HG03442 (cell line): Measurements from ENCODE around the gene RASL12.
A peak's percentile ranks its signal among the peaks of the same experiment; 100 is the strongest.
"Not testable (repeated sequence)": the region's sequence is repeated elsewhere in the genome, so short reads cannot be mapped to it uniquely, and the experiment has no call there.

ENCODE experiments used
- ATAC-seq: cut with Tn5 transposase; IDR thresholded peaks from one replicate; pipeline ENCODE4 v1.9.1; 2021; ENCODE audit warnings: mild to moderate bottlenecking, moderate library complexity; ENCODE audit not compliant: unreplicated experiment

The RASL12 gene

DNA sequence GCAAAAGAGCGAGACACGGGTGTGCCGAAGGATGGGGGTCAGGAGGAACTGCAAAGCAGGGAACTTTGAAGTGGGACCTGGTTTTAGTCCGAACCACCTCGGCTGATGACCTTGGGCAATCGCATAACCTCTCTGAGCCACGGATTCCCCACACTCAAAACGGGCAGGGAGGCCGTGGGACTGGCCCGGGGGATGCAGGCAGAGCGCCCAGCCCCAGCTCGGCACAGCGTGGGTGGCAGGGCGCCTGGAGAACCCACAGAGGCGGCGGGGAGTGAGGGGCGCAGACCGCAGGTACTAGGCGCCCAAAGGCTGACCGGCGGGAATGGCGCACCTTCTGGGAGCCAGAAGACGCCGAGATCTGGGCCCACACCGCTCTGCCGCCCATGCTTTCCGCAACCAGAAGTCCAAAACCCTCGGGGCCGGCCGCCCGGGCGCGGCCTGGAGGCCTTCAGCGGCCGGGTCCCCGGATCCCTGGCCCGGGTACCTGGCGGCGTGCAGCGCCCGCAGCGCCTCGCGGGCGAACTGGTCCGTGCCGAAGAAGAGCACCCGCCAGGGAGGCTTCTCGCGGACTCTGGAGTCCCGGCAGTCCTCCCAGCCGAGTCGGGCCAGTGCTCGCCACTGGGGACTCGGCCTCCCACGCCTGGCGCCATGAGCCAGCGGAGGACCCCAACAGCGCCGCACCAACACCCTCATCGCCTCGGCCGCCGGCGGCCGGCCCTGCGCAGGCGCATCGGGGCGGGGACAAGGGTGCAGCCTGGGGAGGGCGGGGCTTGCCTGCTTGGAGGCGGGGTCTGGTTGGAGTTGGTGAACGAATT is 38.7 kb downstream of the RASL12 start, which contains the start of gene MTFMT:
Gene MTFMT, minus strand, starts transcription at position 719 of the 815 bp plus-strand sequence. Its CDS starts 26 bp downstream, at position 693.
- ATAC-seq: peak; percentile 66

DNA sequence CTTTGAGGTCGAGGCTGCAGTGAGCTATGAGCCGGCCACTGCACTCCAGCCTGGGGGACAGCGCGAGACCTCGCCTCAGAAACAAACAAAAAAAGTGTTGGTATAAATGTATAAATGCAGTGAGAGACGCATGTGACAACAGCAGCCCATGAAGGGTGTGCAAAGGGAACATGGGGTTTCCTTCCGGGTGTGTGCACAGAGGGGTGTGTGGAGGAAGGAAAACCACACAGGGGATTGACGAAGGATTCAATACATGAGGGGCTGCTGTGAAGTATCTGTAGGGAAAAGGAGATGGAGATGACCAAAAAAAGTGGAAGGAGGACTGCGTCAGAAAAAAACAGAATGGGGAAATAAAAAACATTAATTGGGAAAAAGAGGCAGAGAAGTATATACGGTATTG is 39.5 kb downstream of the RASL12 start:
- no peak for ATAC-seq

DNA sequence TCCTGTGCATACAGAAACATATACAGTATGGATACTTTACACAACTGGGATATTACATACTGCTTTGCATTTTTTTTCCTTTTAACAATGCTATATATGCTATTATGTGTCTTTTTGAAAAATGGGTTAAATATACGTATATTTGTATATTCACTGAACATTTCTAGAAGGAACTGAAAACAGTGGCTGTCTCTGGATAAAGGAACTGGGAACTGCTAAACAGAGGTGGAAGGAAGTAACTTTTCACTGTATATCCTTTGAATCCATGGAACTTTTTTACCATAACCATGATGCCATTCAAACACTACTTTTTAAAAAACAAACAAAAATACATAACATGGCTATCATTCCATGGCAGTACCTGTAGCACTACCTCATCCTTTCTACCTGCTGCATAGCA is 40.2 kb downstream of the RASL12 start:
- no peak for ATAC-seq

DNA sequence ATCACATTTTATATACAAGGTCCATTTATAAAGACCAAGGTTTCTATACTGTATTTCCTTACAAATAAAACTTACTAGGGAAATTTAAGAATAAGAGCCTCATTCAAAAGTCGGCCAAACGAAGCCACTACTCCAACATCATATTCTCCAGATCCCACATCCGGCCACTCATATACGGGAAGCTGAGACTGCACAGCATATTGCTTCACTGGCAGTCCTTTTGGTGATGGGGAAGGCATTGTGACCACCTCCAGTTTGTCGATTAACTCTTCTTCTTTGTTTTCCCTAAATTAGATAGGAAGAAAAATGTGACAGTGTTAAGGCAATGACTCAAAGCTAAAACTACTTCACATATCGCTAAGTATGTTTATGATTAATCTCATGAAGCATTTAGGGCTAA is 41.0 kb downstream of the RASL12 start:
- ATAC-seq: no peak

DNA sequence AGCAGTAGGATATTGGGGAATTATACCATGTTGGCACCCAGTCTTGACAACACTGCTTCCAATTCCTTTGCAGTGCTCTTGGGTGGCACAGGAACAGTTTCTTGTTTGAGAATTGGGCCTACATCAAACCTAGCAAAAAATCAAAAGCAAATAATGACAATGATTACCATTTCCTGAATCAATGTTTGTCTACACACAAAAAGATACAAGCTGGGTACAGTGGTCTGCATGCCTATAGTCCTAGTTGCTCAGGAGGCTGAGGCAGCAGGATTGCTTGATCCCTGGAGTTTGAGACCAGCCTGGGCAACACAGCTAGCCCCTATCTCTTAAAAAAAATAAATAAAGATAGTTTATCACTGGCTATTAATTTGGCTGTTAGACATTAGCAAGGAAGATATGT is 46.3 kb downstream of the RASL12 start:
- no peak for ATAC-seq

DNA sequence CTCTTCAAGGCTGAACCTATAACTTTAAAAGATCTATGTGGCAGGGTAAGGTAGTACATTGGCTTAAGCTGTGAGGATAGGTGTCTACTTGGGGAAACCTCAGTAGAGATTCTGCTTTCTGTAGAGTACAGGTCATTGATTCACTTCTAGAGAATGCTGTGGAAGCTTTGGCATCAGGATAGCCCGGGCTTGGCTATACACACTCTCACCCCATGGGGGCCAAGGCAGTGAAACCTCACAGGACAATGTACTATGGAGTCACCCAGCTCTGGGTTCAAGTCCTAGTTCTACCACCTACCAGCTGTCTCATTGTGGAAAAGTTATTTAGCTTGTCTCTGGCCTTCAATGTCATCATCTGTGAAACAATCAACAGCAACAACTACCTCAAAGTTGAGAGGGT is 47.4 kb downstream of the RASL12 start:
- ATAC-seq: no peak

DNA sequence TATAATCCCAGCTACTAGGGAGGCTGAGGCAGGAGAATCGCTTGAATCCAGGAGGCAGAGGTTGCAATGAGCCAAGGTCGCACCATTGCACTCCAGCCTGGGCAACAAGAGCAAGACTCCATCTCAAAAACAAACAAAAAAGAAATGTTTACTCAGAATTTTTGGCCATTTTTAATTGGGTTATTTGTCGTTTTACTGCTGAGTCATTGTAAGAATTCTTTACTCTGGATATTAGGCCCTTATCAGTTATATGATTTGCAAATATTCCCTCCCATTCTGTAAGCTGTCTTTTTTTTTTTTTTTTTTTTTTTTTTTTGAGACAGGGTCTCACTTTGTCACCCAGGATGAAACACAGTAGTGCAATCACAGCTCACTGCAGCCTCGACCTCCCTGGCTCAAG is 56.6 kb downstream of the RASL12 start:
- ATAC-seq: not testable (repeated sequence)

DNA sequence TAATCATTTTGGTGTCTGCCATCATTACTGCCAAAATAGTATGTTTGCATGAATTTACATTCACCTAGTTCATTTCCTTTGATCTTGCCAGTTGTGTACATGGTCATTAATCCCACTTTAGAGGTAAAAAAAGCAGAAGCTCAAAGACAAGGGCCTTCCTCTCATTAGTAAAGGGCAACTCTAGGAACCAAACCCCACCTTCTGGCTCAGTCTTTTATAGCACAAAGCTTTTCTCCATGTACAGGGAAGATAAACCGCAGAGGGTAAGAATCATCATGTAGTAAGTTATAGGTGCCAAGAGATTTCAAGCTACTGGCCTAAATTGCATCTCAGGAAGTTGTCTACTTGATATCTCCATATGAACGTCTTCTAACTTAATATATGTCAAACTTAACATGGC is 58.8 kb downstream of the RASL12 start:
- ATAC-seq: no peak

DNA sequence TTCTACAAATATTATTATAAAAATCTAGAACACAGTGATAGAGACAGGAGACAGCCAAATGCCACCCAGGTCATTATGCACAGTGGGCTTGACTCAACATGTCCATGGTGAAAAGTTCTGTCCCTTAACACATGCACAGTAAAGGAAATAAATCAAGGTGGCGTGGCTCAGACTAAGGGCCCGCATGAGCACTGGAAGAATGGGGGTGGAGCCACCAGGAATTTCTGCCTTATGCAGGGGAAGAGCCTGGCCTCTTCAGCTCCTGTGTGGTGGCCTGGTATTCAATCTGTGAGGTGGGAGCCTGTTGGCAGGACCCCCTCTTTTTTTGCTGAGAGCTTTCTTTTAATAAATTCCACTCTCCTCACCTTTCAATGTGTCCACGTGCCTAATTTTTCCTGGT is 60.9 kb downstream of the RASL12 start:
- no peak for ATAC-seq

DNA sequence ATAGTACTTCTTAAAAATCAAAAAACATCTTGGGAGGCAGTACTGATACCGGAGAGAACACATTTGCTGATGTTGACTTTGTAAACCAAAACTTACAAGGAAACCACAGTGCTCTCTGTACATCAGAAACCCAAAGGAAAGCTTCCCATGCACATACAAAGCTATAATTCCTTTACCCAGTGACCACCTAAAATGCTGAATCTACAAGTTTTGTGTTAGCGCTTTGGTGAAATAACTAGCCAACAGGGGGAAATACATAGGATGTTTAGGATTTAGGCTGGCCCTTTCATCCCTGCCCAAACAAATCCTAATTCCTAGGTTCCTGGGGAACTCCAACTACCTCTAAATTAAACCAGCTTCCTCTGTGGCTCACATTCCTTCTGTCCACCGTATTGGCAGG is 62.8 kb downstream of the RASL12 start:
- no peak for ATAC-seq
